A204.1 (cell line): ENCODE data around the gene PRDM7.
"Not testable (repeated sequence)": the region's sequence is repeated elsewhere in the genome, so short reads cannot be mapped to it uniquely, and the experiment has no call there.

ENCODE experiments used
- FAIRE-seq: peaks from 2 replicates; lab custom pipeline; 2012; peaks lifted over from hg19 to GRCh38; lab: Jason Lieb, UNC

The PRDM7 gene

GRCh38 chr16:90072442-90073105 lies 4.6 kb downstream of the PRDM7 start:
- no peak for FAIRE-seq

GRCh38 chr16:90070440-90070839 lies 6.7 kb downstream of the PRDM7 start:
- FAIRE-seq, result no peak

- FAIRE-seq, result no peak
These were observed 15.7 kb downstream of the PRDM7 start for GRCh38 chr16:90061437-90061836.

- FAIRE-seq, result no peak
These were observed 19.4 kb downstream of the PRDM7 start for GRCh38 chr16:90057738-90058173.

GRCh38 chr16:90056521-90056920 lies 20.6 kb downstream of the PRDM7 start:
- not testable (repeated sequence) for FAIRE-seq

GRCh38 chr16:90055371-90055770 lies 21.8 kb downstream of the PRDM7 start:
- FAIRE-seq, result no peak

GRCh38 chr16:90054554-90054953 lies 22.6 kb downstream of the PRDM7 start:
- no peak for FAIRE-seq

- no peak for FAIRE-seq
These were observed 23.1 kb downstream of the PRDM7 start for GRCh38 chr16:90053902-90054500.

GRCh38 chr16:90050969-90051368 lies 26.2 kb downstream of the PRDM7 start:
- FAIRE-seq, result no peak

- no peak for FAIRE-seq
These were observed 28.3 kb downstream of the PRDM7 start for GRCh38 chr16:90048737-90049330.

GRCh38 chr16:90048347-90048722 lies 28.8 kb downstream of the PRDM7 start:
- FAIRE-seq, result no peak

- no peak for FAIRE-seq
These were observed 29.3 kb downstream of the PRDM7 start for GRCh38 chr16:90047714-90048346.

- no peak for FAIRE-seq
These were observed 30.0 kb downstream of the PRDM7 start for GRCh38 chr16:90046971-90047713.

GRCh38 chr16:90046122-90046970 lies 30.8 kb downstream of the PRDM7 start:
- FAIRE-seq, result no peak

- FAIRE-seq, result no peak
These were observed 33.0 kb downstream of the PRDM7 start for GRCh38 chr16:90044111-90044551.

- FAIRE-seq, result no peak
These were observed 33.6 kb downstream of the PRDM7 start for GRCh38 chr16:90043526-90043925.

GRCh38 chr16:90042946-90043514 lies 34.1 kb downstream of the PRDM7 start:
- FAIRE-seq, result no peak

GRCh38 chr16:90041896-90042473 lies 35.1 kb downstream of the PRDM7 start:
- FAIRE-seq, result no peak

GRCh38 chr16:90040152-90041023 lies 36.7 kb downstream of the PRDM7 start:
- no peak for FAIRE-seq

- no peak for FAIRE-seq
These were observed 39.9 kb downstream of the PRDM7 start for GRCh38 chr16:90037276-90037675.
